22Rv1 (cell line): ENCODE data around the gene ARHGAP27.

Experiments used
- ZFX ChIP-seq: fragments of 450-650 bp; IDR thresholded peaks from 2 replicates; pipeline ENCODE4 v1.6.1; 2017; ENCODE audit warnings: antibody characterized with exemption, borderline replicate concordance
- TF ChIP-seq, protein P1 (sequence below): fragments of 450-650 bp; IDR thresholded peaks from 2 replicates; pipeline ENCODE4 v1.5.1; 2017; ENCODE audit warnings: mild to moderate bottlenecking

DNA sequence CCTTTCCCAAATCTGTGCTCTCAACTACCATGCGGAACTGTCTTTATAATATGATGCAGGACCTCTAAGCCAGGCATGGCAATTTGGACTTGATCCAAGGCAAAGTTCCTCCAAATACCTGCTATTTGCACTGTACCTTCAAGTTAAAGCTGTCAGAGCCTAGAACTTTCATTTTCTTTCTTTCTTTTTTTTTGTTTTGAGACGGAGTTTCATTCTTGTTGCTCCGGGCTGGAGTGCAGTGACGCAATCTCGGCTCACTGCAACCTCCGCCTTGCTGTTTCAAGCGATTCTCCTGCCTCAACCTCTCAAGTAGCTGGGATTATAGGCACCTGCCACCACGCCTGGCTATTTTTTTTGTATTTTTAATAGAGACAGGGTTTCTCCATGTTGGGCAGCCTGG is 51.7 kb downstream of the ARHGAP27 start:
- TF ChIP-seq, protein P1, sequence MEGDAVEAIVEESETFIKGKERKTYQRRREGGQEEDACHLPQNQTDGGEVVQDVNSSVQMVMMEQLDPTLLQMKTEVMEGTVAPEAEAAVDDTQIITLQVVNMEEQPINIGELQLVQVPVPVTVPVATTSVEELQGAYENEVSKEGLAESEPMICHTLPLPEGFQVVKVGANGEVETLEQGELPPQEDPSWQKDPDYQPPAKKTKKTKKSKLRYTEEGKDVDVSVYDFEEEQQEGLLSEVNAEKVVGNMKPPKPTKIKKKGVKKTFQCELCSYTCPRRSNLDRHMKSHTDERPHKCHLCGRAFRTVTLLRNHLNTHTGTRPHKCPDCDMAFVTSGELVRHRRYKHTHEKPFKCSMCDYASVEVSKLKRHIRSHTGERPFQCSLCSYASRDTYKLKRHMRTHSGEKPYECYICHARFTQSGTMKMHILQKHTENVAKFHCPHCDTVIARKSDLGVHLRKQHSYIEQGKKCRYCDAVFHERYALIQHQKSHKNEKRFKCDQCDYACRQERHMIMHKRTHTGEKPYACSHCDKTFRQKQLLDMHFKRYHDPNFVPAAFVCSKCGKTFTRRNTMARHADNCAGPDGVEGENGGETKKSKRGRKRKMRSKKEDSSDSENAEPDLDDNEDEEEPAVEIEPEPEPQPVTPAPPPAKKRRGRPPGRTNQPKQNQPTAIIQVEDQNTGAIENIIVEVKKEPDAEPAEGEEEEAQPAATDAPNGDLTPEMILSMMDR: no peak
- TF ChIP-seq ZFX: no peak
